Upper lobe of left lung (tissue), 4 donors: Measurements from ENCODE around the gene SMG7.

ENCODE experiments used
- POLR2AphosphoS5 ChIP-seq, 2 donors: sonication (generic); formaldehyde crosslinking; IDR thresholded peaks; one replicate each; pipeline ENCODE4 v1.5.1; 2017; ENCODE audit warnings: antibody characterized with exemption in 2 of 2
- TF ChIP-seq, protein P1 (sequence below), 6 experiments: fragments of 450-650 bp in 4 of 6; fragments of 200-600 bp in 2 of 6; sonication (generic) in 2 of 6; IDR thresholded peaks; one replicate each; pipeline ENCODE4 v1.5.1; 2016 to 2019; ENCODE audit warnings: antibody characterized with exemption in 6 of 6

DNA sequence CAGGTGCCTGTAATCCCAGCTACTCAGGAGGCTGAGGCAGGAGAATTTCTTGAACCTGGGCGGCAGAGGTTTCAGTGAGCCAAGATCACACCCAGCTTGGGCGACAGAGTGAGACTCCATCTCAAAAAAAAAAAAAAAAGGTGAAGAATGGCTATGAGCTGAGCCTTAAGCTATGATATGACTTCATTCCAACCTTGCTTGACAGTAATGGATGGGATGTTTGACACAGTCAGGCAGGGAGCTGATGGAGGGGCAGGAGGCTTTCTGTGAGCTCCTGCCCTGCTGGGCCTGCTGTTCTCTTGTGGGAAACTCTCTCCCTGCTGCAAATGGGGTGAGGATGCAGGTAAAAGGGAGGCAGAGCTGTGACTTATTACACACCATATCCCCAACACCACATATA is 90.4 kb downstream of the SMG7 start:
- TF ChIP-seq POLR2AphosphoS5 (IDR thresholded peaks at IDR 0.05): no peak
- TF ChIP-seq, protein P1, sequence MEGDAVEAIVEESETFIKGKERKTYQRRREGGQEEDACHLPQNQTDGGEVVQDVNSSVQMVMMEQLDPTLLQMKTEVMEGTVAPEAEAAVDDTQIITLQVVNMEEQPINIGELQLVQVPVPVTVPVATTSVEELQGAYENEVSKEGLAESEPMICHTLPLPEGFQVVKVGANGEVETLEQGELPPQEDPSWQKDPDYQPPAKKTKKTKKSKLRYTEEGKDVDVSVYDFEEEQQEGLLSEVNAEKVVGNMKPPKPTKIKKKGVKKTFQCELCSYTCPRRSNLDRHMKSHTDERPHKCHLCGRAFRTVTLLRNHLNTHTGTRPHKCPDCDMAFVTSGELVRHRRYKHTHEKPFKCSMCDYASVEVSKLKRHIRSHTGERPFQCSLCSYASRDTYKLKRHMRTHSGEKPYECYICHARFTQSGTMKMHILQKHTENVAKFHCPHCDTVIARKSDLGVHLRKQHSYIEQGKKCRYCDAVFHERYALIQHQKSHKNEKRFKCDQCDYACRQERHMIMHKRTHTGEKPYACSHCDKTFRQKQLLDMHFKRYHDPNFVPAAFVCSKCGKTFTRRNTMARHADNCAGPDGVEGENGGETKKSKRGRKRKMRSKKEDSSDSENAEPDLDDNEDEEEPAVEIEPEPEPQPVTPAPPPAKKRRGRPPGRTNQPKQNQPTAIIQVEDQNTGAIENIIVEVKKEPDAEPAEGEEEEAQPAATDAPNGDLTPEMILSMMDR (IDR thresholded peaks at IDR 0.05): no peak
